ENCODE data around the gene TMPRSS7.
A peak's percentile ranks its signal among the peaks of the same experiment; 100 is the strongest.

The TMPRSS7 gene

DNA sequence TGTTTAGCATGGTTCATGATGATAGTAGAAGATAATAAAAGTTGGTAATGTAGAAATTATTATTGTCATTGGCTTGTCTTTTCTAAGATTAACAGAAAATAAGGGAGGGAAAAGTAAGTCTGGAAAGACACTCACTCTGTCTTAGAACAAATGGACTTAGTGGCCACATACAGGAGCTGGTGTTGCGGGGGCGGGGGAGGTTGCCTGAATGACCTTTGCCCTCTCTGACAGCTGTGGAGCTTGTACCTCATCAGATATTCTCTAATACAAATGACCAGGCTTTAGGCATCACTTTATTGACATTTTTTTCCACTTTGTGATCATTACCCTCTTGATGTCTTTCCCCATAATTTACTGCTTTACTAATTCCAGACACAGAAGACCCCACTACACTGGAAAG lies 29.9 kb upstream of the TMPRSS7 start:
- TF ChIP-seq, protein P1, sequence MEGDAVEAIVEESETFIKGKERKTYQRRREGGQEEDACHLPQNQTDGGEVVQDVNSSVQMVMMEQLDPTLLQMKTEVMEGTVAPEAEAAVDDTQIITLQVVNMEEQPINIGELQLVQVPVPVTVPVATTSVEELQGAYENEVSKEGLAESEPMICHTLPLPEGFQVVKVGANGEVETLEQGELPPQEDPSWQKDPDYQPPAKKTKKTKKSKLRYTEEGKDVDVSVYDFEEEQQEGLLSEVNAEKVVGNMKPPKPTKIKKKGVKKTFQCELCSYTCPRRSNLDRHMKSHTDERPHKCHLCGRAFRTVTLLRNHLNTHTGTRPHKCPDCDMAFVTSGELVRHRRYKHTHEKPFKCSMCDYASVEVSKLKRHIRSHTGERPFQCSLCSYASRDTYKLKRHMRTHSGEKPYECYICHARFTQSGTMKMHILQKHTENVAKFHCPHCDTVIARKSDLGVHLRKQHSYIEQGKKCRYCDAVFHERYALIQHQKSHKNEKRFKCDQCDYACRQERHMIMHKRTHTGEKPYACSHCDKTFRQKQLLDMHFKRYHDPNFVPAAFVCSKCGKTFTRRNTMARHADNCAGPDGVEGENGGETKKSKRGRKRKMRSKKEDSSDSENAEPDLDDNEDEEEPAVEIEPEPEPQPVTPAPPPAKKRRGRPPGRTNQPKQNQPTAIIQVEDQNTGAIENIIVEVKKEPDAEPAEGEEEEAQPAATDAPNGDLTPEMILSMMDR (conservative IDR thresholded peaks at IDR 0.05; ENCODE audit: low read depth, low read length), result no peak
- no peak for DNase-seq (ENCODE audit: low read depth)
- H3K4me3 ChIP-seq (ENCODE audit: low read length), result no peak overlapping the region

- TF ChIP-seq, protein P1 (conservative IDR thresholded peaks at IDR 0.05; ENCODE audit: low read depth, low read length), result no peak
- no peak overlapping the region for H3K4me3 ChIP-seq (ENCODE audit: low read length)
- DNase-seq (ENCODE audit: low read depth), result no peak
These were observed 29.4 kb upstream of the TMPRSS7 start for GRCh38 chr3:112005091-112005672.

DNA sequence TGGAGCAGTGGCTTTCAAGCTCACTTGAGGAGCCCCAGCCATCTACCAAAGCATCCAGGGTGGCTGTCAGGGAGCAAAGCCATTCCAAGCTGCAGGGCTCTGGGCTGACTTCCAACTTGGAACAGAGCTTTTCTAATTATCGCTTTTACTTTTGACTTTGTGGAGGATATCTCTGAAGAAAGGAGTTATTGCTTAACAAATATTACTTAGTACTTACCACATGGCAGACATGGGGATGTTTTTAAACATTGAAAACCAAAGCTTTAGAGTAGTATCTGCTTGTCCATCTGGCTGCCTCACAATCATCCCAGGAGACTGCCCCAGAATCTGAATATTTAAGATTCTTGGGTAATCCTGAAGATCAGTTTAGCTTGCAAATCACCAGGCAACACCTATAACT lies 26.9 kb upstream of the TMPRSS7 start:
- TF ChIP-seq, protein P1 (conservative IDR thresholded peaks at IDR 0.05; ENCODE audit: low read depth, low read length), result no peak
- DNase-seq (ENCODE audit: low read depth), result peak; percentile 13
- H3K4me3 ChIP-seq (ENCODE audit: low read length), result no peak overlapping the region

- TF ChIP-seq, protein P1 (conservative IDR thresholded peaks at IDR 0.05; ENCODE audit: low read depth, low read length), result no peak
- no peak for DNase-seq (ENCODE audit: low read depth)
- H3K4me3 ChIP-seq (ENCODE audit: low read length), result no peak overlapping the region
These were observed 24.9 kb upstream of the TMPRSS7 start for GRCh38 chr3:112009670-112010069.

DNA sequence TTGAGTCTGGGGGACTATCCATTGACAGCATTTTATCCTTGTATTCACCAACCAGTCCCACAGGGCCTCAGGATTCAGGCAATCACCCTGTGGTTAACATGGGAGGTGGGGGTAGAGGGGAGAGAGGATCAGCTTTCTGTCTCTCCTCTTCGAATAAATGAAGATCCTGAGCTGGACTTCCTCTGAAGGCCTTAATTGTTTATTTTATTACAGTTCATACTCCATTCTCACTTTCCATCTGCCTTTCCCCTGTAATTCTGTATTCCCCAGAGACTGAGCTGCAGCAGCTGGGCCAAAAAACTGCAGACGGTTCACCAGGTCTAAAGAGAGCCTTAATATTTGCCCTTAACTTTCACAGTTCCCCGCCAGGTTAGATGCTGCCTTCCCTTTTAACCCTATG lies 23.9 kb upstream of the TMPRSS7 start:
- no peak overlapping the region for H3K4me3 ChIP-seq (ENCODE audit: low read length)
- DNase-seq (ENCODE audit: low read depth), result no peak
- TF ChIP-seq, protein P1 (conservative IDR thresholded peaks at IDR 0.05; ENCODE audit: low read depth, low read length), result no peak

- H3K4me3 ChIP-seq (ENCODE audit: low read length), result no peak overlapping the region
- DNase-seq (ENCODE audit: low read depth), result no peak
- TF ChIP-seq, protein P1 (conservative IDR thresholded peaks at IDR 0.05; ENCODE audit: low read depth, low read length), result no peak
These were observed 23.1 kb upstream of the TMPRSS7 start for GRCh38 chr3:112011376-112011940.
